Karpas-422 (cell line): Measurements from ENCODE around the gene MAP4K2. TPM values are rescaled to one million over a fixed set of nuclear protein-coding genes. Genes with fewer than 3 reads are reported as not detected.

Source experiments
- DNase-seq: peaks from one replicate; pipeline ENCODE4 v3.0.0-alpha.2; 2015
- H2AFZ ChIP-seq: fragments of 200-600 bp; sonication (generic); 2 replicates; pipeline ENCODE4 v1.6.1; 2014; ENCODE audit warnings: antibody characterized with exemption, low read length, mixed read lengths
- H3K27ac ChIP-seq: fragments of 200-600 bp; sonication (generic); 2 replicates; pipeline ENCODE4 v1.5.1; 2014; ENCODE audit warnings: mild to moderate bottlenecking, low read length, moderate library complexity
- H3K27me3 ChIP-seq: fragments of 200-600 bp; sonication (generic); 2 replicates; pipeline ENCODE4 v1.6.1; 2014; ENCODE audit warnings: low read length, mixed read lengths
- H3K36me3 ChIP-seq: fragments of 200-600 bp; sonication (generic); 2 replicates; pipeline ENCODE4 v1.6.1; 2014; ENCODE audit warnings: low read length, mixed read lengths; ENCODE audit not compliant: insufficient read depth
- H3K4me1 ChIP-seq: fragments of 200-600 bp; sonication (generic); 2 replicates; pipeline ENCODE4 v1.6.1; 2014; ENCODE audit warnings: mild to moderate bottlenecking, low read length, mixed read lengths
- H3K4me2 ChIP-seq: fragments of 200-600 bp; sonication (generic); 2 replicates; pipeline ENCODE4 v1.6.1; 2014; ENCODE audit warnings: low read length, low read depth, mild to moderate bottlenecking; ENCODE audit not compliant: poor library complexity, severe bottlenecking
- H3K4me3 ChIP-seq: fragments of 200-600 bp; sonication (generic); 2 replicates; pipeline ENCODE4 v1.5.1; 2014; ENCODE audit warnings: mild to moderate bottlenecking, antibody characterized with exemption, low read length, mixed read lengths
- H3K79me2 ChIP-seq: fragments of 200-600 bp; sonication (generic); 2 replicates; pipeline ENCODE4 v1.6.1; 2014; ENCODE audit warnings: mild to moderate bottlenecking, low read length, mixed read lengths
- H3K9ac ChIP-seq: fragments of 200-600 bp; sonication (generic); 2 replicates; pipeline ENCODE4 v1.6.0; 2014; ENCODE audit warnings: low read length
- H3K9me2 ChIP-seq: fragments of 200-600 bp; sonication (generic), shearing (Covaris generic); replicated peaks from 2 replicates; pipeline ENCODE4 v1.6.0; 2014; ENCODE audit warnings: mild to moderate bottlenecking, low read length, moderate library complexity; ENCODE audit not compliant: insufficient read depth
- H3K9me3 ChIP-seq: fragments of 300-700, 200-600 bp; sonication (generic); 2 replicates; pipeline ENCODE4 v1.6.1; 2014; ENCODE audit warnings: low read length, mixed read lengths
- H4K20me1 ChIP-seq: fragments of 200-600 bp; sonication (generic); 2 replicates; pipeline ENCODE4 v1.6.1; 2014; ENCODE audit warnings: mild to moderate bottlenecking, antibody characterized with exemption, low read length, low read depth; ENCODE audit not compliant: insufficient read depth
- total RNA-seq: library from RNA; depleted of rRNA; stranded (reverse); fragments of >200 nt; shearing (Covaris generic); gene quantifications from 2 replicates; pipeline ENCODE4 v1.2.3, GENCODE V29; 2014; ENCODE audit warnings: low replicate concordance

MAP4K2 gene
- total RNA-seq, 1 experiment from 2014 or later: 62.0 TPM

DNA sequence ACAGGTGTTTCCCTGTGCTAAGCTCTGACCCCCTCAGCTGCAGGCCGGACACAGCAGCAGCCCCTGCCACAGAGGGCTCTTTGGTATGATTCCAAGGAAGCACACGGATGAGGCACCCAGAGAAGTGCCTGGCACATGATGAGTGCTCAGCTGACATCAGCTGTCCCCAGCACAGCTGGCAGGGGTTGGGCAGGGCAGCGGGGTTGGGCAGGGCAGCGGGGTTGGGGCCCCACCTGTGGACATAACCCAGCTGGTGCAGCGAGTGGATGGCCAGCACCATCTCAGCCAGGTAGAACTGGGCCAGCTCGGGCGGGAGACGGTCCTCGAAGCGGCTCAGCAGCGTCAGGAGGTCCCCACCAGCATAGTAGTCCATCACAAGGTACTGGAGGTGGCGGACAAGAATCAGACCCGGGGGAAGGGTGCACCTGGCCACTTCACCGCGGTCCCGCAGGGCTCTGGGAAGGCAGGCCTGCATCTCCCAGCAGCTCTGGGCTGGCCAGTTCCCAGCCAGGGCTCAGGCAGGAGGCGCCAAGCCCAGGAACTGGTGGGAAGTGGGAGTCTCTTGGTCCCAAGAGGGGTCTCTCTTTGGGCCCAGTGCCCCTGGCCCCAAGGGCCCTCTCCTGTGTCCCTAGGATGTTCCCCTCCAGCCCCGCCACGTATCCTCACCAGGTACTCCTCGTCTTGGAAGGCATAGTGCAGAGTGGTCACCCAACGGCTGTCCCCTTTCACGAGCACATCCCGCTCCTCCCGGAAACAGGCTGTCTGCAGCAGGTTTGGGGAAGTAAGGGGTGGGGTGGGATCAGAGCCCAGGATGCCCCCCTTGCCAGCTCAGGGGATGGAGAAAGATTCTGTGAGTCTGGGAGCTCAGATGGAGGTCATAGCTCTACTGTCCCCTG is 37.1 kb upstream of the MAP4K2 start:
- Histone ChIP-seq H3K9ac (no peak overlapping the region), H3K27ac (no peak overlapping the region), H4K20me1 (no peaks in the 10 kb centered on the region), H3K9me3 (no peaks in the 10 kb centered on the region), H3K36me3 (no peaks in the 10 kb centered on the region), H3K4me1 (peaks cover 12% of the 10 kb centered on the region), H3K79me2 (no peaks in the 10 kb centered on the region), H3K27me3 (no peaks in the 10 kb centered on the region), H2AFZ (no peak overlapping the region), H3K4me3 (no peak overlapping the region), H3K9me2 (no peaks in the 10 kb centered on the region), H3K4me2 (no peak overlapping the region)
- no peak for DNase-seq

DNA sequence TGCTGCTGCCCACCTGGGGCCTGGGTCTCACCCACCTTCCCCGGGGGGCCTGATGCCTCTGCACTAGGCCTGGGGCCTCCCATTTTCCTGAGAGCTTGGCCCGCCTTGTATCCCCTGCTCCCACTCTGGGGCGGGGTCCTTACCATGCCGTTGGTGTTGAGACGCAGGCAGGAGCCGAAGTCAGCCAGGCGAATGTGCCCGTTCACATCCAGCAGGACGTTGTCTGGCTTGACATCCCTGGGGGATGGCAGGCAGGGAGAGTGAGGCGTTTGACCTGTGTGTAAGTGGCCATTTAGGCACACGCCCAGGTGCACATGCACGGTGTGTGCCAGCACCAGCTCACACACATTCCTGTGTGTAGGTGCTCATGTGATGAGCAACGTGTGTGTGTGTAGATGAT is 36.3 kb upstream of the MAP4K2 start:
- peaks cover 5% of the 10 kb centered on the region for H3K4me1 ChIP-seq
- H3K36me3 ChIP-seq: no peaks in the 10 kb centered on the region
- no peak overlapping the region for H3K27ac ChIP-seq
- H3K4me3 ChIP-seq: no peak overlapping the region
- no peak overlapping the region for H2AFZ ChIP-seq
- no peaks in the 10 kb centered on the region for H3K79me2 ChIP-seq
- H3K9me3 ChIP-seq: no peaks in the 10 kb centered on the region
- H3K27me3 ChIP-seq: no peaks in the 10 kb centered on the region
- no peaks in the 10 kb centered on the region for H3K9me2 ChIP-seq
- H3K4me2 ChIP-seq: no peak overlapping the region
- no peak overlapping the region for H3K9ac ChIP-seq
- H4K20me1 ChIP-seq: no peaks in the 10 kb centered on the region
- no peak for DNase-seq

DNA sequence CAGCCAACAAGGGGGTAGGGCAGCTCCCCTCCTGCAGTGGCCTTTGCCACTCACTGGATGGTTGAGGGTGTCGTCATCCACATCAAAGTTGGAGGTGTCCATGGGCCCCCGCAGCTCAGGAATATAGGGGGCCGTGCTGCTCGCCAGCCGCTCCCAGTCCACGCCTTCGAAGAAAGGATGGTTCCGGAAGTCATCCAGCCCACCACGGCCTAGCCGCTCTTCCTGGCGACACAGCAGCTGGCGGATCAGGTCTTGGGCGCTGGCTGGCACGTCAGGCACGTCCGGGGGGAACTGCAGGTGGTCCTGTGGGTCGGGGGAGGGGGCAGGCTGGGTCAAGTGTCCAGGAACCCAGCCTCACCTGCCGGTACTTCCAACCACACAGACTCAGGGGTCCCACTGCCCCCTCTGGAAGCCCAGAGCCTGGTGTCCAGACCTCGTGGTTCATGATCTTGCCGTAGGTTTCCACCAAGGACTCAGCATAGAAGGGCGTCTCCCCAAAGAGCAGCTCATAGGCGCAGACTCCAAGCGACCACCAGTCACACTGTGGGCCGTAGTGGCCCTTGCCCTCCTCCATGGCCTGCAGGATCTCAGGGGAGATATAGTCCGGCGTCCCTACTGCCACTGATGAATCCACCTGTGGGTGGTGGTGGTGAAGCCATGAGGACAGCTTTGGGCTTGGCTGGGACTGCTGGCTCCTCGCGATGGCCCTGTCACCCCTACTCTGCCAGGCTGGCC is 35.8 kb upstream of the MAP4K2 start:
- Histone ChIP-seq H3K4me3 (no peak overlapping the region), H2AFZ (no peak overlapping the region), H3K36me3 (no peaks in the 10 kb centered on the region), H3K27me3 (no peaks in the 10 kb centered on the region), H3K9me2 (no peaks in the 10 kb centered on the region), H4K20me1 (no peaks in the 10 kb centered on the region), H3K27ac (no peak overlapping the region), H3K4me1 (no peaks in the 10 kb centered on the region; the same call in 1 of the 2 replicates), H3K79me2 (no peaks in the 10 kb centered on the region), H3K9ac (no peak overlapping the region), H3K4me2 (no peak overlapping the region), H3K9me3 (no peaks in the 10 kb centered on the region)
- DNase-seq: no peak

DNA sequence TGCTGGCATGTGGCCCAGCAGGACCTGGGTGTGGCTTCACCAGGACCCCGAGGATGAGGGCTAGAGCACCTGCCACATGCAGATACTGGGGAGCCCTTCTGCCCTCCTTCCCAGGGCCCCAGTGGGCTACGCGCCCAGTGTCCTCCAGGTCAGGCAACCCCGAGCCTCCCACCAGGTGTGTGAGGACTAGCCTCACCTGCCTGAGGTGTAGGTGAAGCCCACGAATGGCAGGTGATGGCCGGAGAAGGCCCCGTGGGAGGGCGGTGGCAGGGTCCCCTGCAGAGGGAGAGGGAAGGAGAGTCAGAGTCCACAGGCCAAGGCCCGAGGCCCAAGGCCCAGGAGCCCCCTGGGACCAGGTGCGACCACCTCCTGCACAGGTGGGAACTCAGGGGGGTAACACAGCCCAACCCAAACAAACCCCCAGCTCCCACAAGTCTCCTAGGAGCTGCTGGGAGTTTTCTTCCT is 34.9 kb upstream of the MAP4K2 start:
- no peaks in the 10 kb centered on the region for H3K27me3 ChIP-seq
- H3K36me3 ChIP-seq: no peaks in the 10 kb centered on the region
- H3K79me2 ChIP-seq: no peaks in the 10 kb centered on the region

DNA sequence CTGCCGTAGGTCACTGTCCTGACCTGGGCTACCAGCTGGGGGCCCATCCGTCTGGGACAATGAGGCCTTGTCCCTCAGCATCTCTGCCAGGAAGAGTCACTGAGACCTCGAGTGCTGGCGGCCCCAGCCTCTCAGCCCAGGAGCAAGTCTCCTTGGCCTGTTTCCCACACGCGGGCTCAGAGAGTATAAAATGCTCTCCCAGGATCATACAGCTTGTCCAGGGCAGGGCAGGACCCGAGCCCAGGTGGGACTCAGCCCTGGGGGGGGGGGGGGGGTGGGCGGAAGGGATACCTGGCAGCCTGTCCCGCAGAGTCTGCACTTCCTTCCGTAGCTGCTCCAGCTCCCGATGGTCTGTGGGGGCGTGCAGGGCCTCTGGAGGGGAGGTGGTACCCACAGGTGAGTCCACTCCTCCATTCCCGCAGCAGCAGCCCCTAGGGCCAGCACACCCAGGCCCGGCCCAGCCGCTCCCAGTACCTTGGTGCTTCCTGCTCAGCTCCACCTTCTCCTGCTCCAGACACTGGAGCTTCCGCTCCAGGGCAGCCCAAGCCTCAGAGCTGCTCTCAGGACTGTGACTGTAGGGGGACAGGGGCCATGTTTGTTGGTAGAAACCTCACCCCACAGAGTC is 33.5 kb upstream of the MAP4K2 start:
- no peaks in the 10 kb centered on the region for H3K79me2 ChIP-seq
- H3K9me2 ChIP-seq: no peaks in the 10 kb centered on the region
- no peak overlapping the region for H3K4me3 ChIP-seq
- no peaks in the 10 kb centered on the region for H3K36me3 ChIP-seq
- H4K20me1 ChIP-seq: no peaks in the 10 kb centered on the region
- no peak overlapping the region for H3K9ac ChIP-seq
- H3K9me3 ChIP-seq: no peaks in the 10 kb centered on the region
- H3K4me2 ChIP-seq: no peak overlapping the region
- no peak overlapping the region for H2AFZ ChIP-seq
- DNase-seq: no peak
- no peaks in the 10 kb centered on the region for H3K4me1 ChIP-seq
- no peaks in the 10 kb centered on the region for H3K27me3 ChIP-seq
- no peak overlapping the region for H3K27ac ChIP-seq

More for the DNA sequence above, 34.9 kb upstream of the MAP4K2 start:
- Histone ChIP-seq H3K4me3 (no peak overlapping the region), H3K4me1 (no peaks in the 10 kb centered on the region), H3K9ac (no peak overlapping the region), H2AFZ (no peak overlapping the region), H3K9me3 (no peaks in the 10 kb centered on the region), H3K27ac (no peak overlapping the region), H3K9me2 (no peaks in the 10 kb centered on the region), H4K20me1 (no peaks in the 10 kb centered on the region), H3K4me2 (no peak overlapping the region)
- DNase-seq: no peak

DNA sequence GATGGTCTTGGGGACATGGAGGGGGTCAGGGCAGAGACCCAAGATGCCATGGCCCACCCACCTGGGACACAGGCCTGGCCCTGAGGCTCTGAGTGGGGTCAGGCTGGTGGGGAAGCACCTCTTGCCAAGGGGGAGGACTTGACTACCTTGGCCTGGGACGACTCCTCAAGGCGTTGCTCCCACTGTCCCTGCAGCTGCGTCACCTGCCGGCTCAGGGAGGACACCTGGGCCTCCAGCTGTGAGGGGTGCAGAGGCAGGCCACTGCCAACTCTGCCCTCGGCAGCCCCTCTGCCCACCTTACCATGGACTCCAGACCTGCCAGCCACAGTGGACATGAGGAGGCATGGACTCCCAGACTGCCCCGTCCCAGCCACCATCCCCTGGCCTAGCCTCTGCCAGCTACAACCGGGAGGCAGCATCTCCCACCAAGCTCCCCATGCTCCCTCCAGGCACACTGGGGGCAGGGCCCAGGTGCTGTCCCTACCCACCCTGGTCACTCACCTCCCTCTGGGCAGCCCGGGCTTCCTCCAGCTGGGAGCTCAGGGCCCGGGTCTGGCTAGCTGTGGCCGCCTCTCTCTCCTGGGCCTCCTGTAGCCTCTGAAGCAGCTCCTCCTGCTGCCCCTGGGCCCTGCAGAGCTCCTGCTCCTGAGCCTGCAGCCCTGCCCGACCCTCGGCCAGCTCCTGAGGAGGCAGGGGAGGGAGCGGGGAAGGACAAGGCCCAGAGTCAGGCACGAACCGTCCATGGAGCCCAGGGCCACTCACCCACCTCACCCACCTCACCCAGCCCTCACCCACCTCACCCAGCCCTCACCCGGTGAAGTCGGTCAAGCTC is 32.8 kb upstream of the MAP4K2 start:
- H3K4me2 ChIP-seq: no peak overlapping the region
- no peak overlapping the region for H2AFZ ChIP-seq
- H3K4me3 ChIP-seq: no peak overlapping the region
- H3K27ac ChIP-seq: no peak overlapping the region
- no peaks in the 10 kb centered on the region for H3K27me3 ChIP-seq
- H3K4me1 ChIP-seq: no peaks in the 10 kb centered on the region
- H3K36me3 ChIP-seq: no peaks in the 10 kb centered on the region
- no peaks in the 10 kb centered on the region for H3K9me2 ChIP-seq
- H3K79me2 ChIP-seq: no peaks in the 10 kb centered on the region
- no peaks in the 10 kb centered on the region for H4K20me1 ChIP-seq
- DNase-seq: no peak
- no peak overlapping the region for H3K9ac ChIP-seq
- H3K9me3 ChIP-seq: no peaks in the 10 kb centered on the region

DNA sequence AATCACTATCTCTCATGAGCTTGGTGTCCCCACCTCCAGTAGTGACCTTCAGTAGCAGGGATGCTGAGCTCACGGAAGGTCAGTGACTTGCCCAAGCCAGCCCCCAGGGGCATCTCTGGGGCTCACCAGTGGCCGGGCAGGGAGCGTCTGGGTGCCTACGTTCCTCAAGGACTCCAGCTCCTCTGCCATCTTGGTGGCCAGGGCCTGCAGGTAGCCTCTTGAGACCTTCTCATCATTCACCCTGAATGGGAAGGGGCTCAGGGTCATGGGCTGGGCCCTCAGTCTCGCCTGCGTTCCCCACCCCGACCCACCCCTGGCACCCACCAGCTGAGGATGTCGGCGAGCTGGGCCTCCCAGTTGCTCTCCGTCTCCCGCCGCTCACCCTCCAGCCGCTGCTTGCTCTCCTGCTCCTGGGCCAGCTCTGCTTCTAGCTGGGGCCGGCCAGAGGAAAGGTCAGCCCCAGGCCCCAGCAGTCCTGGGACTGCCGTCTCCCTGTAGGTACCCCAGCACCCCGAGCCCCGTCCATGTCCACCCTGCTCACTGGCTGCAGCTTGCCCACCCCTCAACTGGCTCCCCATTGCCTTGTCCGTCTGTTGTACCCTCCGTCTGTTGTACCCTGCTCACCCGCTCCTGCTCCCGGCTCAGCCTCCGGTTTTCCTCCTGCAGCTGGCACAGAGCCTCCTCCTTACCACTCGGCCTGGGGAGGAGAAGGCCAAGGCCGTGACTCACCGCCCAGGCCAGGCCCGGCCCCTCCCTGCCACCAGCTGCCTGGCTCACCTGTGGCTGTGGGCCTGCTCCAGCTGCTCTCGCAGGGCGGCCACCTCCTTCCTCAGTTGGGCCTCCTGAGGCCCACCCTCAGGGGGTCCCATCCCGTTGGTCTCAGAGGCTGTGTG is 32.0 kb upstream of the MAP4K2 start:
- no peak overlapping the region for H3K9ac ChIP-seq

More for the DNA sequence above, 32.0 kb upstream of the MAP4K2 start:
- no peaks in the 10 kb centered on the region for H3K4me1 ChIP-seq
- no peaks in the 10 kb centered on the region for H3K9me3 ChIP-seq
- H3K4me2 ChIP-seq: no peak overlapping the region
- H3K79me2 ChIP-seq: no peaks in the 10 kb centered on the region
- H3K4me3 ChIP-seq: no peak overlapping the region
- no peaks in the 10 kb centered on the region for H3K9me2 ChIP-seq
- H2AFZ ChIP-seq: no peak overlapping the region
- DNase-seq: no peak
- no peaks in the 10 kb centered on the region for H3K36me3 ChIP-seq
- no peak overlapping the region for H3K27ac ChIP-seq
- H4K20me1 ChIP-seq: no peaks in the 10 kb centered on the region
- no peaks in the 10 kb centered on the region for H3K27me3 ChIP-seq
